Measurements from ENCODE around the gene NXPE4.

The NXPE4 gene

DNA sequence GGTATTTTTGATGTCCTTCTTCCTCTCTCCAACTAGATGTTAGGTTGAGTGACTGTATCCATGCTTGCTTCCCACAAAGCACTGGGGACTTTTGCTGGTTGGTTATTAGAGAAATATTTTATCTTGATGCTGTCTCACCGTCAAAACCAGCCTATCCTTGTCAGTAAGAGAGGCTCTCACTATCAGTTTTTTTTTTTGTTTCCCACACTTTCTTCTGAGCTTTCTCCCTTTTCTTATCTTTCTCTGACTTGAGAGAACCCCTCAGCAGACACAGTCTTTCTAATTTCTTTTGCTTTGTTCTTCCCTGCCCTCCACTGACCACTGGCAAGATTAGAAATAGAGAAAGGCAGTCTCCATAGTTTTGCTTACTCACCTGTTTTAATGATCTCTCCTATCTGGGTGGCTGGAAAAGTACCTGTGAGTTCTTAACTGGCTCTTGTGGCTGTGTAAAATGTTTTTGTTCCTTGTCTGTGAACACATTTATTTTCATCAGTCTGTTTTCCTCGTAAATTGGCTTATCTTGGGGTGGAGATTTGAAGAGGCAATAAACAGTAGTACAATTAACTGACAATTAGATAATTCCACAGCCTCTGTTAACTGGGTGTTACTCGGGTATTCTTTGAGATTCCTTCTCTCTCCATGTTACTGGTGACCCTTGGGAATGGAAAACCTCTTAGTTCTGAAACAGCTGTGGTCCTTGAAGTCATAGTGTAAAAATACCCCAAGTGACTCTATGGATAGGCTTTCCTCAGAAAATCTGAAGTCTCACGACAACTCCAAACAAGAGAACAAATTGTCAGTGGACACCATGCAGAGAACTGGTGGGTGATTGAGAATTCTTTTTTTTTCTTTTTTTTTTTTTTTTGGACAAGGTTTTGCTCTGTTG is 35.9 kb downstream of the NXPE4 start, which contains the start of gene NXPE1:
Gene NXPE1, minus strand, starts transcription at position 457 of the 886 bp plus-strand sequence. CDS start 8,680 bp downstream, outside the sequence.
- no peak for DNase-seq (ENCODE audit: low spot score)

DNA sequence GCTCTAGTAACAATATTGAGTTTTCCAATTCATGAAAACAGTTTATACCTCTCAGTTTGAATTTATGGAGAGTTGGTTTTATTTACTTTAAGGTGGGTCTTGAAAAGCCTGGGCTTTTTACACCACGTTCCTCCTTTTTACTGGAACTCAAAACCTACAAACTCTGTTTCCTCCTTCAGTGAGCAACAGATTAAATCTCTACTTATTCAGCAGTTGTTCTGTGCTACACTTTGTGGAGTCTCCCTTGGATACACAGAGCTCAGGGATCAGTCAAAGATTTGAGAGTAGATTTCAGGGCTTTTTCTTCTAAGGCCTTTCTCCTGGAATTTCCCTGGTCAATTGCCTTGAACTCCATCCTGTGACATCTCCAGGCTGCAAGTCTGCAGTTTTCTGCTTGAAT is 39.5 kb downstream of the NXPE4 start:
- no peak for DNase-seq (ENCODE audit: low spot score)

DNA sequence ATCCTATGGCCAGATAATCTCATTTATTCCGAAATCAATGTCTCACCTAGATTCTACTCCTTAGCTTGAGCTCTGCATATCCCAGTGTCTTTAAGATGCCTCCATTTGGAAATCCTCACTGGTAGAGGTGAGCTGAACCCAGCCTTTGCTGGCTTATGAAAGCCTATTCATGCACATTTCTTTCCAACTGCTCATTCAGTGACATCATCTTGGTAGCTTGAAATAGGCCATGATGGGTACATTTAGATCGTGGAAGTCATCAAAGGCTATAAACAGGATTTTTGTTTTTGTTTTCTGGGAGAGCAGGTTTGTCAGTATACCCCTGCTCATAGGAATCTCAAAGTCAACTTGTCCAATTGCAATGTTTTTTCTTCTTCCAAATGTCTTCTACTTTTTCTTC is 41.9 kb downstream of the NXPE4 start:
- no peak for DNase-seq (ENCODE audit: low spot score)

- no peak for DNase-seq (ENCODE audit: low spot score)
These were observed 44.5 kb downstream of the NXPE4 start for GRCh38 chr11:114551060-114551459.

DNA sequence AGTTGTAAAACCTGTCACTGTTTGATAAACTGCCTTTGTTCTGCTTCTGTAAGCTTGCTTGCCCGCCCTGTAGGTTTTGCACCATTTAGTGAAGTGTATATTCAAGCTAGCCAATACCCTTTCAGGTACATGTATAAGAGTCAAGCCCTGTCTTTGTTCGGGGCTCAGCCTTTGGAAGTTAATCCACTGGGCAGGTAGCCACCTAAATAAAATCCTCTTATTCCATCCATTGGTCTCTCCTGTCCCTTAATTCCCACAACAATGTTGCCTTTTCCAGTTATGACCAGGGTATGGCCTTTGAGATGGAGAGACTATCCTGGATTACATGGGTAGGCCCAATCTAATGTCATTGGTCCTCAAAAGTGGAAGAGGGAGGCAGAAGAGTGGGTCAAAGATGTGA is 69.9 kb downstream of the NXPE4 start:
- DNase-seq (ENCODE audit: low spot score): no peak

GRCh38 chr11:114524122-114524521 is 71.5 kb downstream of the NXPE4 start:
- DNase-seq (ENCODE audit: low spot score): no peak

DNA sequence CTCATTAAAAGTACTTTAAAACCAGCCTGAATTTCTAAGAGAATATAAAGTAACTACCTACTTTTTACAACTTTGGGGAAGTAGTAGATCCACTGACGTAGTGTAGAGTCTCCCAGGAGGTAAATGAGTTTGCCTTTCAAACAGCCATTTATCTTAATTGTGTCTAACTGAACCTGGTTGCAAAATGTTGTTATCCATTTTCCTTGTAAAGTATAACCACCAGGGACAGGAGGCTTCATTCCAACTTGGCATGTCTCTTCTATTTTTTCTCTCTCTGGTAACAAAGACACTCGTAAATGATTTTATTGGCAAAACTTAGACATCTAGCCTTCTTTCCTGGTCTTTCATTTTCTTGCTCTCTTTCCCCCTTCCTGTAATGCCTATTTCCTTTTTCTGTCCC is 72.8 kb downstream of the NXPE4 start:
- no peak for DNase-seq (ENCODE audit: low spot score)

Measured in putamen (tissue), 1 donor.